Measurements from ENCODE around the gene HS3ST3A1. TPM values are rescaled to one million over a fixed set of nuclear protein-coding genes. Genes with fewer than 3 reads are reported as not detected.

HS3ST3A1 gene
- total and polyA plus RNA-seq, 2 experiments from 2014 or later, result 1.2 to 1.5 TPM

GRCh38 chr17:13601322-13601775 lies 380 bp downstream of the HS3ST3A1 start:
- no peaks in the 10 kb centered on the region for H3K79me2 ChIP-seq
- H3K4me3 ChIP-seq, result peak overlapping the region; percentile 75

GRCh38 chr17:13600475-13601321 lies 1.0 kb downstream of the HS3ST3A1 start:
- WGBS (ENCODE audit: low lambda C conversion rate, missing lambda C conversion rate), result 3% methylated on average over 79 of the region's 101 CpGs

More at GRCh38 chr17:13601322-13601775, 380 bp downstream of the HS3ST3A1 start:
- no peak overlapping the region for H3K27ac ChIP-seq
- peak; percentile 45 for DNase-seq (ENCODE audit: low spot score)
- H2AFZ ChIP-seq, result peak overlapping the region; percentile 77
- H3K36me3 ChIP-seq (replicated peaks; ENCODE audit: insufficient read depth, low read depth), result no peaks in the 10 kb centered on the region
- H3K4me2 ChIP-seq, result peak overlapping the region; percentile 98
- H3K9me2 ChIP-seq (replicated peaks; ENCODE audit: insufficient read depth), result no peaks in the 10 kb centered on the region
- peaks cover 53% of the 10 kb centered on the region for H3K27me3 ChIP-seq
- peaks cover 8% of the 10 kb centered on the region for H3K4me1 ChIP-seq (ENCODE audit: insufficient read depth)
- no peaks in the 10 kb centered on the region for H4K20me1 ChIP-seq (ENCODE audit: insufficient read depth, poor library complexity, severe bottlenecking)
- TF ChIP-seq CTCF (IDR thresholded peaks at IDR 0.05; ENCODE audit: poor library complexity) (no peak), EZH2phosphoT487 (IDR thresholded peaks at IDR 0.05; ENCODE audit: low read depth, severe bottlenecking, unreplicated experiment) (no peak), EZH2 (IDR thresholded peaks at IDR 0.05; ENCODE audit: borderline replicate concordance) (no peak)
- 2% methylated on average over 44 of the region's 46 CpGs for WGBS (ENCODE audit: low lambda C conversion rate, missing lambda C conversion rate)
- no peaks in the 10 kb centered on the region for H3K9me3 ChIP-seq (ENCODE audit: low read depth)

GRCh38 chr17:13599864-13600263 lies 1.9 kb downstream of the HS3ST3A1 start:
- 66% methylated on average over 3 of the region's 3 CpGs for WGBS (ENCODE audit: low lambda C conversion rate, missing lambda C conversion rate)
- TF ChIP-seq EZH2phosphoT487 (IDR thresholded peaks at IDR 0.05; ENCODE audit: low read depth, severe bottlenecking, unreplicated experiment), result no peak
- TF ChIP-seq CTCF (IDR thresholded peaks at IDR 0.05; ENCODE audit: poor library complexity), result no peak
- TF ChIP-seq EZH2 (IDR thresholded peaks at IDR 0.05; ENCODE audit: borderline replicate concordance), result no peak
- Histone ChIP-seq H3K9me3 (ENCODE audit: low read depth) (no peaks in the 10 kb centered on the region), H3K9me2 (replicated peaks; ENCODE audit: insufficient read depth) (no peaks in the 10 kb centered on the region), H3K36me3 (replicated peaks; ENCODE audit: insufficient read depth, low read depth) (no peaks in the 10 kb centered on the region), H3K27ac (no peak overlapping the region), H3K4me3 (no peak overlapping the region), H3K79me2 (no peaks in the 10 kb centered on the region), H3K4me1 (ENCODE audit: insufficient read depth) (peaks cover 8% of the 10 kb centered on the region), H2AFZ (no peak overlapping the region), H3K27me3 (peaks cover 50% of the 10 kb centered on the region), H4K20me1 (ENCODE audit: insufficient read depth, poor library complexity, severe bottlenecking) (no peaks in the 10 kb centered on the region), H3K4me2 (peak overlapping the region; percentile 19)
- no peak for DNase-seq (ENCODE audit: low spot score)

More at GRCh38 chr17:13600475-13601321, 1.0 kb downstream of the HS3ST3A1 start:
- peak; percentile 79 for TF ChIP-seq EZH2 (IDR thresholded peaks at IDR 0.05; ENCODE audit: borderline replicate concordance)
- TF ChIP-seq CTCF (IDR thresholded peaks at IDR 0.05; ENCODE audit: poor library complexity), result no peak
- TF ChIP-seq EZH2phosphoT487 (IDR thresholded peaks at IDR 0.05; ENCODE audit: low read depth, severe bottlenecking, unreplicated experiment), result peak; percentile 56
- no peaks in the 10 kb centered on the region for H3K9me3 ChIP-seq (ENCODE audit: low read depth)
- no peaks in the 10 kb centered on the region for H4K20me1 ChIP-seq (ENCODE audit: insufficient read depth, poor library complexity, severe bottlenecking)
- no peak overlapping the region for H3K27ac ChIP-seq
- peak overlapping the region; percentile 98 for H3K4me2 ChIP-seq
- peak overlapping the region; percentile 77 for H2AFZ ChIP-seq
- H3K4me3 ChIP-seq, result peak overlapping the region; percentile 75
- no peaks in the 10 kb centered on the region for H3K79me2 ChIP-seq
- H3K4me1 ChIP-seq (ENCODE audit: insufficient read depth), result peaks cover 8% of the 10 kb centered on the region
- peaks cover 53% of the 10 kb centered on the region for H3K27me3 ChIP-seq
- DNase-seq (ENCODE audit: low spot score), result peak; percentile 24
- no peaks in the 10 kb centered on the region for H3K36me3 ChIP-seq (replicated peaks; ENCODE audit: insufficient read depth, low read depth)
- no peaks in the 10 kb centered on the region for H3K9me2 ChIP-seq (replicated peaks; ENCODE audit: insufficient read depth)
